ENCODE results near the gene EDN2. TPM values are rescaled to one million over a fixed set of nuclear protein-coding genes. Genes with fewer than 3 reads are reported as not detected.

Gene EDN2
- total and polyA plus RNA-seq, 2 experiments from 2014 or later: 0.40 to 2.3 TPM

DNA sequence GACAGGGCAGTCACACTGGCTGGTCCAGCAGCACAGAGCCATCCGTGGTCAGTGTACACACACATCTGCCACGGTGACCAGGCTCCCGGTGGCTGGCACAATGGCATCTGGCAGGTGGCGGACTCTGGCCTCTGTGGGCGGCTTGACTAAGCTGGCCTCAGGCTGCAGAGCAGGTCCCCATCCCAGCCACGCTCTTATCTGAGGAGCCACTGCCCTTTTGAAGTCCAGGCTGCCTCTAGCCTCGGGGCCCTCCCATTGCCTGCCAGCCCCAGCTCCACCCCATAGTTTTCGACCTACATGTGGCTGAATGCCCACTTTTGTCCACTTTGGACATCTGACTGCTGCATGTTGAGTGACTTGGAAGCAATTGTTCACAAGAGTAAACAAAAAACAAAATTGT is 29.9 kb upstream of the EDN2 start:
- Histone ChIP-seq H3K79me2 (no peaks in the 10 kb centered on the region), H3K27me3 (no peaks in the 10 kb centered on the region), H3K4me2 (no peak overlapping the region), H3K36me3 (replicated peaks; ENCODE audit: insufficient read depth, low read depth) (no peaks in the 10 kb centered on the region), H3K4me3 (no peak overlapping the region), H4K20me1 (ENCODE audit: insufficient read depth, poor library complexity, severe bottlenecking) (no peaks in the 10 kb centered on the region), H3K9me2 (replicated peaks; ENCODE audit: insufficient read depth) (no peaks in the 10 kb centered on the region), H3K27ac (no peak overlapping the region), H3K9me3 (ENCODE audit: low read depth) (no peaks in the 10 kb centered on the region), H2AFZ (no peak overlapping the region), H3K4me1 (ENCODE audit: insufficient read depth) (peaks cover 25% of the 10 kb centered on the region)
- TF ChIP-seq EZH2phosphoT487 (IDR thresholded peaks at IDR 0.05; ENCODE audit: low read depth, severe bottlenecking, unreplicated experiment) (no peak), EZH2 (IDR thresholded peaks at IDR 0.05; ENCODE audit: borderline replicate concordance) (no peak)
- TF ChIP-seq, protein P1, sequence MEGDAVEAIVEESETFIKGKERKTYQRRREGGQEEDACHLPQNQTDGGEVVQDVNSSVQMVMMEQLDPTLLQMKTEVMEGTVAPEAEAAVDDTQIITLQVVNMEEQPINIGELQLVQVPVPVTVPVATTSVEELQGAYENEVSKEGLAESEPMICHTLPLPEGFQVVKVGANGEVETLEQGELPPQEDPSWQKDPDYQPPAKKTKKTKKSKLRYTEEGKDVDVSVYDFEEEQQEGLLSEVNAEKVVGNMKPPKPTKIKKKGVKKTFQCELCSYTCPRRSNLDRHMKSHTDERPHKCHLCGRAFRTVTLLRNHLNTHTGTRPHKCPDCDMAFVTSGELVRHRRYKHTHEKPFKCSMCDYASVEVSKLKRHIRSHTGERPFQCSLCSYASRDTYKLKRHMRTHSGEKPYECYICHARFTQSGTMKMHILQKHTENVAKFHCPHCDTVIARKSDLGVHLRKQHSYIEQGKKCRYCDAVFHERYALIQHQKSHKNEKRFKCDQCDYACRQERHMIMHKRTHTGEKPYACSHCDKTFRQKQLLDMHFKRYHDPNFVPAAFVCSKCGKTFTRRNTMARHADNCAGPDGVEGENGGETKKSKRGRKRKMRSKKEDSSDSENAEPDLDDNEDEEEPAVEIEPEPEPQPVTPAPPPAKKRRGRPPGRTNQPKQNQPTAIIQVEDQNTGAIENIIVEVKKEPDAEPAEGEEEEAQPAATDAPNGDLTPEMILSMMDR (IDR thresholded peaks at IDR 0.05; ENCODE audit: poor library complexity): no peak
- no peak for DNase-seq (ENCODE audit: low spot score)
- WGBS (ENCODE audit: low lambda C conversion rate, missing lambda C conversion rate): 69% methylated on average over 8 of the region's 8 CpGs

DNA sequence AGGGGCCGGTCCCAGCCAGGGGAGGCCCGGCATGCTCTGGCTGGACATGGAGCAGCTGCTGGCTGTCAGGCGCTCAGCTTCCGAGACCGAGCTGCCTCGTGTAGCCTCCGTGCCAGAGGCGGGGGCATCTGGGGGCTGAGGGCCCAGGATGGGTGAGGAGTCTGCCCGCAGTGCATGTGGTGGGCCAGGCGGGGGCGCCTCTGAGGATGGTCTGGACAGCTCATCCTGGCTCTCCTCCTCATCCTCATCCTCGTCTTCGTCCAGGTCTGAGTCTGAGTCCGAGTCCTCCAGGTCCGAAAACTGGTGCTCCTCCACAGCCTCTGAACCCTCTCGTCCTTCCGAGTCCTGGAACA is 28.9 kb upstream of the EDN2 start:
- Histone ChIP-seq H3K9me3 (ENCODE audit: low read depth) (no peaks in the 10 kb centered on the region), H3K4me1 (ENCODE audit: insufficient read depth) (peaks cover 25% of the 10 kb centered on the region), H3K27me3 (no peaks in the 10 kb centered on the region), H3K4me2 (no peak overlapping the region), H2AFZ (no peak overlapping the region), H3K79me2 (no peaks in the 10 kb centered on the region), H4K20me1 (ENCODE audit: insufficient read depth, poor library complexity, severe bottlenecking) (no peaks in the 10 kb centered on the region), H3K4me3 (no peak overlapping the region), H3K9me2 (replicated peaks; ENCODE audit: insufficient read depth) (no peaks in the 10 kb centered on the region), H3K36me3 (replicated peaks; ENCODE audit: insufficient read depth, low read depth) (no peaks in the 10 kb centered on the region), H3K27ac (no peak overlapping the region)
- WGBS (ENCODE audit: low lambda C conversion rate, missing lambda C conversion rate): 73% methylated on average over 17 of the region's 17 CpGs
- TF ChIP-seq EZH2phosphoT487 (IDR thresholded peaks at IDR 0.05; ENCODE audit: low read depth, severe bottlenecking, unreplicated experiment): no peak
- TF ChIP-seq, protein P1 (IDR thresholded peaks at IDR 0.05; ENCODE audit: poor library complexity): peak; percentile 5
- DNase-seq (ENCODE audit: low spot score): no peak

DNA sequence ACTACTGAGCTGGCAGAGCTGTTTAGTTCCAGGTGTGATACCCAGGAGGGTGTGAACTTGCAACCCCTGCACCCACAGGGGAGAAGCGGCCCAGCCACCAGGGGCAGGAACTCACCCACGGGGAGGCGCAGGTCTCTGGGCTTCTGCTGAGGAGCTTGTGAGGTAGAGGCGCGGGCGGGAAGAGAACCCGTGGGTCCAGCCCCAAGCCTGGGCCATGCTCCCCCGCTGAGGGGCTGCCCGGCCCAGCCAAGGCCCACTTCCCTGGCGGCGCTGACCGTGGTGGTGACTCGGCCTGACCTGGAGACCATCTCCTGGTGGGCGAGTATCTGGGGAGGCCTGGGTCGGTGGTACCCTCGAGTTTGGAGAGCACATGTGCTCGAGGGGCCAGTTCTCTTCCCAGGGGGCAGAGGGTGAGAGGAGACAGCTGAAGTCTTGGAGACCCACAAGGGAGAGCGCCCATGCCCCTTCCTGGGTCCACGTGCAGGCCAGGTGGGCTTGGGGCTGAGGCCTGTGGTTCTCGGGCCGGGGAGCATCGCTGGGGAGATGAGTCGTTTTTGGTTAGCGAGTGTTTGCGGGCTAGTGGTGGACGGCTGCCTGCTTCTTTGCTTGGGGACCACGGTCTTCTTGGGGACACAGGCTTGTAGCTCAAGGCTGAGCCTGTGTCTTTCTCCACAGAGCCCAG is 28.4 kb upstream of the EDN2 start:
- no peaks in the 10 kb centered on the region for H3K79me2 ChIP-seq
- H3K27ac ChIP-seq: no peak overlapping the region
- H2AFZ ChIP-seq: no peak overlapping the region
- no peaks in the 10 kb centered on the region for H3K36me3 ChIP-seq (replicated peaks; ENCODE audit: insufficient read depth, low read depth)
- DNase-seq (ENCODE audit: low spot score): no peak
- TF ChIP-seq EZH2 (IDR thresholded peaks at IDR 0.05; ENCODE audit: borderline replicate concordance) (no peak), EZH2phosphoT487 (IDR thresholded peaks at IDR 0.05; ENCODE audit: low read depth, severe bottlenecking, unreplicated experiment) (no peak)
- TF ChIP-seq, protein P1 (IDR thresholded peaks at IDR 0.05; ENCODE audit: poor library complexity): no peak
- peaks cover 25% of the 10 kb centered on the region for H3K4me1 ChIP-seq (ENCODE audit: insufficient read depth)
- no peak overlapping the region for H3K4me2 ChIP-seq
- H3K27me3 ChIP-seq: no peaks in the 10 kb centered on the region
- WGBS (ENCODE audit: low lambda C conversion rate, missing lambda C conversion rate): 94% methylated on average over 25 of the region's 27 CpGs
- no peaks in the 10 kb centered on the region for H4K20me1 ChIP-seq (ENCODE audit: insufficient read depth, poor library complexity, severe bottlenecking)
- no peaks in the 10 kb centered on the region for H3K9me2 ChIP-seq (replicated peaks; ENCODE audit: insufficient read depth)
- H3K4me3 ChIP-seq: no peak overlapping the region
- no peaks in the 10 kb centered on the region for H3K9me3 ChIP-seq (ENCODE audit: low read depth)

DNA sequence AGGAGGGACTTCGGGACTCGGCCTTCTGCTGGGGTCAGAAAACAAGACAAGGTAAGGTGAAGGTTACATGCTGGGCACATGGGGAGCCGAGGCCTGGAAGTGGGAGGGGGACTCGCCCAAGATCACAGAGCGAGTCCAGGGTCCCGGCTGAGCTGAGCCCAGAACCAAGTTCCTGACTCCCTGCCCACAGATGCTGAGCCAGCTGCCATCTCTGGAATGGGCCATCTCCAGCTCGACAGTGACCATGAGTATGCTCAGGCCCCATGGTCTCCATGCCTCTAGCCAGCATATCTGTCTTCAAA is 26.7 kb upstream of the EDN2 start:
- TF ChIP-seq EZH2phosphoT487 (IDR thresholded peaks at IDR 0.05; ENCODE audit: low read depth, severe bottlenecking, unreplicated experiment): no peak
- TF ChIP-seq EZH2 (IDR thresholded peaks at IDR 0.05; ENCODE audit: borderline replicate concordance): no peak
- TF ChIP-seq, protein P1 (IDR thresholded peaks at IDR 0.05; ENCODE audit: poor library complexity): no peak
- no peaks in the 10 kb centered on the region for H3K27me3 ChIP-seq
- 98% methylated on average over 7 of the region's 7 CpGs for WGBS (ENCODE audit: low lambda C conversion rate, missing lambda C conversion rate)

More for the DNA sequence above, 26.7 kb upstream of the EDN2 start:
- peaks cover 18% of the 10 kb centered on the region for H3K4me1 ChIP-seq (ENCODE audit: insufficient read depth)
- H4K20me1 ChIP-seq (ENCODE audit: insufficient read depth, poor library complexity, severe bottlenecking): no peaks in the 10 kb centered on the region
- no peak overlapping the region for H3K27ac ChIP-seq
- H3K36me3 ChIP-seq (replicated peaks; ENCODE audit: insufficient read depth, low read depth): no peaks in the 10 kb centered on the region
- no peak for DNase-seq (ENCODE audit: low spot score)
- H3K4me2 ChIP-seq: no peak overlapping the region
- no peaks in the 10 kb centered on the region for H3K9me3 ChIP-seq (ENCODE audit: low read depth)
- no peak overlapping the region for H2AFZ ChIP-seq
- H3K9me2 ChIP-seq (replicated peaks; ENCODE audit: insufficient read depth): no peaks in the 10 kb centered on the region
- no peaks in the 10 kb centered on the region for H3K79me2 ChIP-seq
- no peak overlapping the region for H3K4me3 ChIP-seq
